Stimulated activated CD8-positive, alpha-beta memory T cell treated with anti-CD3 and anti-CD28 coated beads, Interleukin-12 subunit alpha, Interleukin-12 subunit beta, amount 100 ng/mL, for 4 hours (primary cell): ENCODE measurements around the gene RMP24.
"Not testable (repeated sequence)": the region's sequence is repeated elsewhere in the genome, so short reads cannot be mapped to it uniquely, and the experiment has no call there.

Experiments used
- DNase-seq: peaks from one replicate; pipeline ENCODE4 v3.0.0-alpha.2; 2020; ENCODE audit warnings: low read depth

Gene RMP24

DNA sequence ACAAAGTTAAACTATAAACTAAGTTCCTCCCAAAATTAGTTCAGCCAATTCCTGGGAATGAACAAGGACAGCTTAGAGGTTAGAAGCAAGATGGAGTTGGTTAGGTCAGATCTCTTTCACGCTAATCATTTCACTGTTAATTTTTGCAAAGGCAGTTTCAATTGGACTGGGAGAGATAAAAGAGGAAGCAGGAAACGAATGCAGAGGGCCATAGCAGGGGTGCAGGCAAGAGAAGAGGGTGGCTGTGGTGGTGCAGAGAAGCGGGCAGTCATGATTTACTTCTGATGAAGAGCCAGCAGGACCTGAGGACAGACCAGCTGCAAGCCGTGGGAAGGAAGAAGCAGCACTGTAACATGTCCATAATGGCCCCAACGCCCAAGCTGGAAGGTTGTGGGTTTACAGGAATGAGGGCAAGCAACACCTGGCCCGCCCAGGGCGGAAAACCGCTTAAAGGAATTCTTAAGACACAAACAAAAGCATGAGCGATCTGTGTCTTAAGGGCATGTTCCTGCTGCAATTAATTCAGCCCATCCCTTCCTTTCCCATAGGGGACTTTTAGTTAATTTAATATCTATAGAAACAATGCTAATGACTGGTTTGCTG, 4.1 kb upstream of the RMP24 start:
- no peak for DNase-seq

DNA sequence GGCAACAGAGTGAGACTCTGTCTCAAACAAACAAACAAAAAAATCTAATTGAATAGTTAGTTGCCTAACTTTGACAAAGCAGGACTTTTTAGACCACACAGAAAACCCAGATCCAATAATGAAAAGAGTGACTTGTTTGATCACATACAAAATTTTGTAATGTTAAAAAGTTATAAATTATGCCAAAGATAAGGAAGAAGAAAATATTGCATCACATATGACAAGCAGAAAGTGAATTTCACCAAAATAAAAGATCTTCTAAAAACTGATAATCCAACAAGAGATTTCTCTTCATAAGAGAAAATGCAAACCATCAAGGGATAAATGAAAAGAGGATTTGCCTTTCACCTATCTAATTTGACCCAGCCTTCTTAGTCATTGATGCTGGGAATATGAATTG, 2.8 kb upstream of the RMP24 start:
- no peak for DNase-seq

DNA sequence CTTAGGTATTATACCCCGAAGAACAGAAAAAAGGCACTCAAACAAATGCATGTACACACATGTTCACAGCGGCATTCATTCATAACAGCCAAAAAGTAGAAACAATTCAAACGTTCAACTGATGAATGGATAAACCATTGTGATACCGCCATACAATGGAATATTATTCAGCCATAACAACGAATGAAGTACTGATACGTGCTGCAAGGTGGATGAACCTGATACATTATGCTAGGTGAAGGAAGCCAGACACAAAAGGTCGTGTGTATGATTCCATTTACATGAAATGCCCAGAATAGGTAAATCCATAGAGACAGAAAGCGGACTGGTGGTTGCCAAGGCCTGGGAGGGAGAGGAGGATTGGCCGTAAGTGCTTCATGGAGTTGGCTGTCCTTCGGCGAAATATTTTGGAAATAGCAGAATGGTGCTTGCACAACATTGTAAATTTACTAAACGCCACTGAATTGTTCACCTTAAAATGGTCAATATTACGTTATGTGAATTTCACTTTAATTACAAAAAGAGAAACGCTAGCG, 750 bp upstream of the RMP24 start:
- no peak for DNase-seq

DNA sequence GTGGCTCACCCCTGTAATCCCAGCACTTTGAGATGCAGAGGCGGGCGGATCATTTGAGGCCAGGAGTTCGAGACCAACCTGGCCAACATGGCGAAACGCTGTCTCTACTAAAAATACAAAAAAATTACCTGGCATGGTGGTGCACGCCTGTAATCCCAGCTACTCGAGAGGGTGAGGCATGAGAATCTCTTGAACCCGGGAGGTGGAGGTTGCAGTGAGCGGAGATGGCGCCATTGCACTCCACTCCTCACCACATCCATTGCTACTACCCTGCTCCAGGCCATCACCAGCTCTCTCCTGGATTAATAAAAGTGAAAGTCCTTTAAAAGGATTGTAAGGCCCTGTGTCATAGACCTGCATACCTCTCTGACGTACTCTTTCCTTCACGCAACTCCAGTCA, 1.2 kb downstream of the RMP24 start:
- DNase-seq, result no peak

DNA sequence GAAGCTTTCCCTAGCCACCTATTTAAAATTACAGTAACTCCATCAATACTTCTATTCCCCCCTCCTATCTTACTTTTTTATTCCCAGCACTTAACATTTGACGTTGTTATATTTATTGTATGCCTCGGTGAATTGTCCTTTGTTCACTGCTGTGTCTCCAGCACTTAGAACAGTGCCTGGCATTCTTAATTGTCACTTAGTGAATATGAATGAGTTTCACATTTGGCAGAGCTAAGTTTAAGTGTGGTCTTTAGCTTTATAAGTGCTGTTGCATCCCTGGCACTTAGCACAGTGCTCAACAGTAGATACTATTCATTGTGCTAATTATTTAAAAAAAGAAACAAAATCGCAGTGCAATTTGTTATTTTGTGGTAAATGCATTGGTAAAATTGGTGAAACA, 1.7 kb downstream of the RMP24 start:
- no peak for DNase-seq

DNA sequence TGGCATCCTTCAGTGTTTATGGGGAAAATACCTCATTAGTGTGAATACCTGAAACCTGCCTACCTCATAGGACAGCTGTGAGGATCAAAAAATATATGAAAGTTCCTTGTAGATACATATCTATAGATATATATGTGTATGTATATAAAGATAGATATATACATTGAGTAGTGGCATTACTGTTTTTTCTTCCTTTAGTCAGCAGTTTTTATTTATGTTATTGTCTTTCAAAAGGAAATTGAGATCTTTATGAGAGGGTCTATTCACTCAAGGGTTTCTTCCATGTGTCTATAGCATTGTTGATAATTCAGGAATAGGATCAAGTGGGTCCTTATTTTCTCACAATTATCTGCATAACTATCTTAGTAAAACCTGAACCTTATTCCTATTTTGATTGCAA, 6.6 kb downstream of the RMP24 start:
- no peak for DNase-seq

DNA sequence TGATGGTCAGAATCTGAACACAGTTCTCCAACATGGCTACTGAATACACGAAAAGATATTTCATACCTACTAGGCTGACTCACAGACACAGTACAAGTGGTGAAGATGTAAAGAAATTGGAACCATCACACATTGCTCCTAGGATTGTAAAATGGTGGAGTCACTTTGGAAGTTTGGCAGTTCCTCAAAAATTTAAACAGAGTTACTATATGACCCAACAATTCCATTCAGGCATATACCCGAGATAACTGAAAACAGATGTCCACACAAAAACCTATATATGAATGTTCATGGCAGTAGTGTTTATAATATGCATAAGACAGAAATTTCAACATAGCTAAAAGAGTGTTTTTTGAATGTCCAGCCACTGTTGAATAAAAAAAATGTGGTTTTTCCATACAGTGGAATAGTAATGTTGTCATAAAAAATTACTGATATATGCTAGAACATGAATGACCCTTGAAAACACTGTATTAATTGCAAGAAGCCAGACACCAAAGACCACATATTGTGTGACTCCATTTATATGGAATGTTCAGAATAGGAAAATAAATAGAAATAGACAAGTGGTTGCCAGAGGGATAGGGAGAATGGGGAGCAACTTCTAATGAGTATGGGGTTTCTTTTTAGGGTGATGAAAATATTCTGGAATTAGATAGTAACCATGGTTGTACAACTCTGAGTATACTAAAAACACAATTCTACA, 10.1 kb downstream of the RMP24 start:
- DNase-seq, result no peak

DNA sequence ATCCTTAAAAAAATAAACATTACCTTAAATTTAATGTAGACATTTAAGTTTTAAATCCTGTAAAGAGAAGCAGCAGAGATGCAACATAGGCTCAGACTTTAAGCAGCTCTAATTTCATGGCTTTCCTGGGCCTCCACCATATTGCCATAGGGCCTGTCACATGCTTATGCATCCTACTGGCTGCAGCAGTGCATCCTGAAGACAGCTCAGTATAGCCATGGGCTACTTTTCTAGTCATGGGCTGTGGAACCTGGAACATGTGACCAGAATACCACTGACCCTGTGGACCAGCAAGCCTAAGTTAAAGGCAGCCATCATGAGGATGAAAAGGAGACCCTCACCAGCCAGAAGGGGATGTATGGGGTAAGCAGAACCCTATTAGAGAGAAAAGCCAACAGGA, 10.7 kb downstream of the RMP24 start:
- DNase-seq, result no peak

DNA sequence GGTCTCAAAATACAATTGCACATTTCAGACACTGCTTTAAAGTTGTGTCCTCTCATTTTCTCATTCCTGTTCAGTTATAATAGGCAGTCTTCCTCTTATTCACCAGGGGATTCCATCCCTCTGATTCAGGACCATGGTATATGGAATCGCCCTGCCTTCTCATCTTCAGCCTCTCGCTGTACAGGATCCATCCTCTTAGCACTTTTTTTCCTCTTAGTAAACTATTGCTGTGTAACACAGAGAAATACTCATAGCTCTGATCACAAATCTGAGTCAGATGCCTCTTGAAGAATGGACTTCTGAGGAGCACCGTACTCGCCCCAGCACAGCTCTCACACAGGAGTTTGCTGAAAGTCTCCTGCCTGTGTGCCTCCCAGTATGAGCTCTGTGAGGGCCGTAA, 11.3 kb downstream of the RMP24 start:
- DNase-seq, result no peak

DNA sequence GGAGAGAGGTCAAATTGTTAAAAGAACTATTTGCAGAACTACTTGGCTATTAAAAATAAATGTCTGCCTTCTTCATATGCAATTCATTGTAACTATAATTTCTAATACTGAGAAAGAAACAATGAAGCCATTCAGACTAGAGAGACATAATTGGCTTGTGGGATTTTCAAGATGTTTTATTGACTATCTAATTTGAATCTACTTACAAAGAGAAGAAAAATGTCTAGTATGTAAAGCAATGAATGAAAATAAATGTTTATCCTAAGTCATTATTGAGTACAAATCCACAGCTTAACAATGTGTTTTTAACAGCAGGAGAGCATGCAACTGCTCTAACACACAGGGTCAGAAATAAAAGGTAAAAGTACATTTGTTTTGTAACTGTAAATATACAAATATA, 19.2 kb downstream of the RMP24 start:
- DNase-seq, result no peak

DNA sequence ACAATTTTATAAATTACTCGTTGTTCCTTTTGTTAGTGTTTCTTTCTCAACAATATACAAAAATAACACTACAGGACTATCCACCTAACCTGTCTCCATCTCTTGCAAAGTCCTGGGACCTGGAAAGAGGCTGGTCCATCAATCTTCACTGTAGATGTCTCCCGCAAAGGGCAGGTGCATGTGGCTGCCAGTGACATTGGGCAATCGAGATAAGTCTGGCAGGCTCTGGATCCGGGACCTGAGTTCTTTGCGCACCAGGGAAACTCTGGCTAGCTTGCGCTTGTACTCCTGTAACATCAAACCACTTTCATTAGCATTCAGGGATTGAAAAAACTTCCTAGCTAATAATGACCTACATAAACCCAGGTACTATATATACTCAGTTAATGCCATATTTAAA, 20.5 kb downstream of the RMP24 start:
- no peak for DNase-seq

DNA sequence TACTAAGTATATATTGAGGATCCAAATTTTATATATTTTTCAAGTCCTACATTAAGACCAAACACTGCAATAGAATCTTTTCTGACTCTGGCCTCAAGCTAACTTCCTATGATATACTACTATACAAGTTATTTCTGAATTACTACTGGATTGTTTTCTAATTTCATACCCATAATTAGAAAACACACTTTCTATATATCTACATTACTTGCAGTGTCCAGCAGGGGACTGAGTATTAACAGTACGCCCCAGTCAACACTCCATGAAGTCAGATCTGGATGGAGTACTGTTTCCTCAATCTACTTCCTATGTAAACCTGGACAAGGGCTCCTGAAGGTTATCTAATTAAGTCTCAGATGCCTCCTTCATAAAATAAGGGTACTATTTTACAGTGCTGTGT, 26.5 kb downstream of the RMP24 start:
- DNase-seq, result no peak

DNA sequence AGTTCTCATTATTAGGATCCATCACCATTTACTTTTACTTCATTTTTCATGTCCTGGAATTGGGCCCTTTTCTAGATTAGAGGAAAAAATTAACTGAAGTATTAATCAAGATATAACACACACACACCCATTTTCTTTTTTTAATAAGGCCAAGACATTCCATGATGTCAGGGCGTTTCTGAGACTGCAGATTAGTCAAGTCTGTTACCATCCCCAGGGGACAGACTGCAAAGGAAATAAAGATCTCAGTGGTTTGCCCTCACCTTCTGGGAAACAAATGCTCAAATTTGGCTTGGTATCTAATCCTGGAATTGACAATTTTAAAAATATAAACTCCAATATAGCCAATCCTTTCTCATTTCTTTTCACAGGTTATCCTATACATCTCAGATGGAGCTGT, 27.4 kb downstream of the RMP24 start:
- no peak for DNase-seq

DNA sequence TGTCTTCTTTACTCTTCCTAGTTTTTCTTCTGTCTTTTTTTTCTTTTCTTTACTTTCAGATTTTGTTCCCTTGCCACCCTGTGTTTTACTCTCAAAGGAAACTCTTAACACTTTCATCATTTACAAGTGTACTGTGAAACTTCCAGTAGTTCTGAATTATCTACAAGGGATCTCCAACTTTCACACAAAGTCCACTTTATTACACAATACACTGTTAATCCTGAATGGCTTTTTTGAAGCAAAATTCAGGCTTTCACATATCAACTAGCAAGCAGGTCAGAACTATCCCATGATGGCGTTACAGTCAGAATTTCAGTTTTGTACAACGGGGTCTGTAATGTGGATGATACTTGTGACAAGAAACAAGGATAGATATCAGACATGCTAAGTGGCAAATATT, 34.5 kb downstream of the RMP24 start:
- DNase-seq, result no peak

DNA sequence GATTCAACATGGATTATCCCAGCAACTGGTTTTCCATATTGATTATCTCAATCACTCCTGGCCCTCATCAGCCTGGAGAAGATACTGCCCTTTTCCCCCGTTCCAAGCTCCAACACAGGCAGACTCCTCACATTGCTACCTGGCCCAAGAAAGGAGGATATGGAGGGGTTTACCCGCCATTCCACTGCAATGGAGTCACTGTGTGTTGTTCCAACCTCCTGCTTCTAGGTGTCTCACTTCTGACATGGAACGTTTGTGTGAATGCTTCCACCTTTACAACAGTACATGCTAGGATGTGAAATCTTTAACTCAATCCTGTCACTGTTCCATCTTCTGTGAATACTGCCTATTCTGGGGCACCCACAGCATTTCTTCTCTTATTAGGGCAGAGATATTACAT, 36.7 kb downstream of the RMP24 start:
- no peak for DNase-seq

DNA sequence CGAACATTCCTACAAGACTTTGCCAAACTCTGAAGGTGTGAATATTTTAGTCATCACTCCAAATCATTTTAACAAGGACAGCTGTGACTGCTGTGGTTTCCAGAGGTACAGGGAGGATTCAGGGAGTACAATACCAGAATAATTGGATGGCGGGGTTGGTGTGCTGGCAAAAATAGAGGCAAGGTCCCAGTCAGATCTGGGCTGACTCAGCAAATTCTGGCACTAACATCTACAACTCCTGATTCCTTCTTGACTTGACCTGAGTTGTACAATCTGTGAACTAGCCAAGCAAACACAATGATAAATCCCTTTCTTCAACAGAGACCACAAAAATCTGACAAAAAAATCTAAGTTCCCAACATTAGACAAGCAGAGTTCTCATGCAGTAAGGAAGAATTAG, 40.4 kb downstream of the RMP24 start:
- DNase-seq, result no peak

DNA sequence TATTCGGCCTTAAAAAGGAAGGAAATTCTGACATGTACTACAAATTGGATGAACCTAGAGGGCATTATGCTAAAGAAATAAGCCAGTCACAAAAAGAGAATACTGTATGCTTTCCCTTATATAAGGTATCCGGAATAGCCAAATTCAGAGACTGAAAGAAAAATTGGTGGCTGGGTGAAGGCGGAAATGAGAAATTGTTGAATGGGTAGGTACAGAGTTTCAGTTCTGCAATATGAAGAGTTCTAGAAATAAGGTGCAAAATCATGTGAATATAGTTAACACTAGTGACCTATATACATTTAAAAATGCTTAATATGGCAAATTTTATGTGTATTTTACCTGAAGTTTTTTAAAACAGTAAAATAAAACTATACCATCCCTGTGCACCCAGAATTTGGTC, 43.1 kb downstream of the RMP24 start:
- DNase-seq, result no peak

DNA sequence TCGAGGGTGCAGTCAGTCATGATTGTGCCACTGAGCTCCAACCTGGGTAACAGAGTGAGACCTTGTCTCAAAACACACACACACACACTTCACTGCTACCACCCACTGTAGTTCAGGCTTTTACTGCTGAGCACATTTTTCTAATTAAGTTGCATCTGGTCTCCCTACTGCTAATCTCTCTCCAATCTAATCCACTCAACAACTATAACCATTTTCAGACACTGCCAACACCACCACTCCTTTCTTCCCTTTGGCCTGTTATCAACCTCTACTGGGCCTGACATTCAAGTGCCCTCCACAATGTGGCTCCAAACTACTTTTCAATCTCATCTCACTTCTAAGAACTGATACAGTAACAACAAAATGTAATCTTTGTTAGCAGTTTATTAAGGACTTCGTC, 44.8 kb downstream of the RMP24 start:
- DNase-seq, result no peak

DNA sequence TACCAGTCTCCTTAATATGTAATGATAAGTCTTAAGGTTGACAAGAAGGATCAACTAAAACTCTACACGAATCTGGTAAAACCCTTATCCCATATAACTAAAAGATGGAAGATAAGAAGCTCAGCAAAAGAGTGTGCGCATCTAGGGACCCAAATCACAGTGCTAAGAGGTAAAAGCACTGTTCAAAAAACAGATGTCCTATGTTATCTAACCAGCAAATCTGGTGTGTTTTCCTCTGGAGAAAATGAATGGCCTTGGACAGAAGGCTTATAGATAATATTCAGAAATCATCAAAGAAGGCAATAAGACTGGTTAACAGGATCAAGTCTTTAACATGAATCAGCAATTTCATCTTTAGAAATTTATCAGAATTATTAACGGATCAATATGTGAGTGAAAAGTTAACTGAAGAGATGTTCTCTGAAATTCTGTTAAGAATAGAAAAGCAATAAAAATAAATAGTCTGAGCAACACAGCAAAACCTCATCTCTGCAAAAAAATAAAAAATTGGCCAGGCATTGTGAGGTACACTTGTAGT, 47.8 kb downstream of the RMP24 start:
- DNase-seq, result no peak

DNA sequence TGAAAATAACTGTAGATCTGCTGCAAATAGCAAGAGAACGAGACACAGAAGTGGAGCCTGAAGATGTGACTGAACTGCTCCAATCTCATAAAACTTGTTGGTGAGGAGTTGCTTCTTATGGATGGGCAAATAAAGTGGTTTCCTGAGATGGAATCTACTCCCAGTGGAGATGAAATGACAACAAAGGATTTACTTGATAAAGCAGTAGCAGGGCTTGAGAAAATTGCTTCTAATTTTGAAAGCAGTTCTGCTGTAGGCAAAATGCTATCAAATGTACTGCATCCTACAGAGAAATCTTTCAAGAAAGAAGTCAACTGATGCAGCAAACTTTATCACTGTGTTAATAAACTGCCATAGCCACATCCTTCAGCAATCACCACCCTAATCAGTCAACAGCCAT, 50.9 kb downstream of the RMP24 start:
- DNase-seq, result no peak

DNA sequence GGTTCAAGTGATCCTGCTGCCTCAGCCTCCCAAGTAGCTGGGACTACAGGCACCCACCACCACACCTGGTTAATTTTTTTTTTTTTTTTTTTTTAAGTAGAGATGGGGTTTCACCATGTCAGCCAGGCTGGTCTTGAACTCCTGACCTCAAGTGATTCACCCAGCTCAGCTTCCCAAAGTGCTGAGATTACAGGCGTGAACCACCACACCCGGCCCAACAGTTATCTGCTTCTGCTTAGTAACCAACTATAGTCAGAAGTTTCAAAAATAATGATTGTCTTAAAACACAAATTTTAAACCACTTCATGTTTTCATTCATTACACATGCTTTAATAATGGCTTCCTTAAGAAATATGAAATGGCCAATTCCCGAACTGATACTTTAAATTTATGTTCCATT, 51.8 kb downstream of the RMP24 start:
- DNase-seq, result not testable (repeated sequence)

DNA sequence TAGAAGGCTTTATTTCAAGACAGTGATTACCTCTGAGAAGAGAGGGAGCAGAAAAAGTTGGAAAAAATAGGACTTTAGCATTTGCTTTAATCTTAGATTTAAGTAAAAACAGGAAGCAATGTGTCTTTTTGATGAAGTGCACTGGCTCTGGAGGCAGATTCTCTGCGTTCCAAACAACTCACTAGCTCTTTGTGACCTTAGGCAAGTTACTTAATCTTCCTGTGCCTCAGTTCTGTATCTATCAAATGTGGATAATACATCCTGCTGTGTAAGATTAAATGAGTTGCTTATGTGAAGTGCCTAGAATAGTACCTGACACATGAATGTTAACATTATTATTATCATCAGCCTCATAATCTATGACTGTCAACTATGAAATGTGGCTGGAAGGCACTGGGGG, 52.5 kb downstream of the RMP24 start:
- DNase-seq, result no peak

DNA sequence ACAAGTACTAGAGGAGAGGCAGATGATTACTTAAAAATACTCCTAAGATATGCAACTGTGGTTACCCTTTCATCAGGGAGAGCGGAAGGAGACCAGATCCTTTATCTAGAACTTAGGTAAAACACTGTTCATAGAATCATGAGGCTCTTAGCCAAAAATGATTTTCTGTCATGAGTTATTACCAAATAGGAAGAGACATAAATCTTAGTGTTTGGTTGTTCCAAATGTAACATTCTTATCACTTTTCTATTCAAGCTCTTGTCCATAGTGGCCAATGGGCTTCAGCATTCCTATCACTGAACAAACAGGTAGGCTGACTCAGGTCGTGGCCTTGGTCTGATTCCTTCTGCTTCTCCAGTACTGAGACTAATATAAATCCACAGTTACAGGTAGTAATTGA, 56.4 kb downstream of the RMP24 start:
- DNase-seq, result no peak
